K562 (cell line): ENCODE data around the gene AGFG1. TPM values are rescaled to one million over a fixed set of nuclear protein-coding genes. Genes with fewer than 3 reads are reported as not detected.

Source experiments
- ATAC-seq: fragments of 200-7000 bp; cut with Tn5 transposase; 3 replicates; pipeline ENCODE4 v1.9.1; 2020; ENCODE audit warnings: moderate library complexity
- BruUV-seq: library from RNA; stranded (reverse); fragments of 400-500 nt; replicated peaks from 2 replicates; lab custom pipeline; 2021; lab: Mats Ljungman, UMichigan
- CTCF ChIA-PET: fragments of 300-600 bp; formaldehyde crosslinking; extraction: SDS; loops from one replicate; lab custom pipeline; 2021; ENCODE audit warnings: low intra/inter-chr PET ratio; lab: Yijun Ruan, JAX
- POLR2A ChIA-PET: fragments of 300-600, 350-650 bp; sonication (Branson Sonifier 250); formaldehyde crosslinking; extraction: SDS; loops from one replicate; lab custom pipeline; 2021; ENCODE audit warnings: antibody characterized with exemption, inconsistent platforms; lab: Yijun Ruan, JAX
- DNase-seq, 4 experiments: peaks; one replicate each; pipeline versions ENCODE4 v3.0.0 to v3.0.0-alpha.2; 2011 to 2018; ENCODE audit warnings: low spot score in 3 of 4, mixed read lengths in 3 of 4; ENCODE audit errors: extremely low read depth in 1 of 4
- FAIRE-seq: peaks from 2 replicates; lab custom pipeline; 2011; peaks lifted over from hg19 to GRCh38; lab: Jason Lieb, UNC
- H2AFZ ChIP-seq: 2 replicates; pipeline ENCODE4 v1.6.0; 2011; ENCODE audit warnings: low read depth, low read length, control low read depth, inconsistent platforms
- H3K27ac ChIP-seq: fragments of 200-600 bp; 3 replicates; pipeline ENCODE4 v1.8.0; 2011; ENCODE audit warnings: low read depth, mild to moderate bottlenecking, control low read depth, inconsistent platforms, low read length, moderate library complexity, mixed read lengths; ENCODE audit errors: extremely low read depth
- H3K27me3 ChIP-seq, 2 experiments: fragments of 300-600 bp in 1 of 2; 2 replicates in 1 of 2; 3 replicates in 1 of 2; pipeline versions ENCODE4 v1.6.0 to v1.8.0; 2011; ENCODE audit warnings: inconsistent platforms in 2 of 2, low read length in 2 of 2, mild to moderate bottlenecking in 1 of 2, mixed read lengths in 1 of 2, moderate library complexity in 1 of 2; ENCODE audit not compliant: control insufficient read depth in 2 of 2, insufficient read depth in 2 of 2
- H3K36me3 ChIP-seq: fragments of 300-600 bp; 3 replicates; pipeline ENCODE4 v1.8.0; 2011; ENCODE audit warnings: mild to moderate bottlenecking, low read length, inconsistent platforms; ENCODE audit not compliant: control insufficient read depth, insufficient read depth
- H3K4me1 ChIP-seq, 2 experiments: fragments of 200-600 bp in 1 of 2; replicated peaks in 1 of 2; 2 replicates in 1 of 2; 3 replicates in 1 of 2; pipeline versions ENCODE4 v1.5.1 to v1.8.0; 2011; ENCODE audit warnings: inconsistent platforms in 2 of 2, low read length in 2 of 2, mild to moderate bottlenecking in 1 of 2, mixed read lengths in 1 of 2, moderate library complexity in 1 of 2; ENCODE audit not compliant: control insufficient read depth in 2 of 2, insufficient read depth in 2 of 2
- H3K4me2 ChIP-seq: 2 replicates; pipeline ENCODE4 v1.6.1; 2011; ENCODE audit warnings: low read length, control low read depth, inconsistent platforms, mixed read lengths; ENCODE audit not compliant: insufficient read depth
- H3K4me3 ChIP-seq: fragments of 200-600 bp; sonication (generic), shearing (Covaris generic); 2 replicates; pipeline ENCODE4 v1.5.1; 2016; ENCODE audit warnings: control low read depth, inconsistent platforms
- H3K79me2 ChIP-seq: fragments of 200-600 bp; 3 replicates; pipeline ENCODE4 v1.8.0; 2011; ENCODE audit warnings: low read length, inconsistent platforms; ENCODE audit not compliant: control insufficient read depth, insufficient read depth
- H3K9ac ChIP-seq, 2 experiments: 2 replicates each; pipeline versions ENCODE4 v1.6.0 to v1.6.1; 2011; ENCODE audit warnings: low read depth in 2 of 2, low read length in 2 of 2, control low read depth in 1 of 2, inconsistent platforms in 1 of 2, mild to moderate bottlenecking in 1 of 2, mixed read lengths in 1 of 2; ENCODE audit not compliant: insufficient read depth in 1 of 2
- H3K9me1 ChIP-seq: one replicate; pipeline ENCODE4 v1.6.0; 2011; ENCODE audit warnings: inconsistent platforms, mild to moderate bottlenecking, low read length, moderate library complexity; ENCODE audit not compliant: control insufficient read depth, insufficient read depth
- H3K9me3 ChIP-seq: replicated peaks from 2 replicates; pipeline ENCODE4 v1.5.1; 2011; ENCODE audit warnings: low read depth, low read length, inconsistent platforms; ENCODE audit not compliant: control insufficient read depth, insufficient read depth
- H4K20me1 ChIP-seq: replicated peaks from 2 replicates; pipeline ENCODE4 v1.6.1; 2011; ENCODE audit warnings: low read length, inconsistent platforms, mixed read lengths; ENCODE audit not compliant: control insufficient read depth, insufficient read depth
- ATF7 ChIP-seq: fragments of 450-650 bp; IDR thresholded peaks from 2 replicates; pipeline ENCODE4 v1.7.1; 2014; ENCODE audit warnings: mild to moderate bottlenecking, moderate library complexity
- DACH1 ChIP-seq: fragments of 450-650 bp; IDR thresholded peaks from 2 replicates; pipeline ENCODE4 v1.6.1; 2018; ENCODE audit not compliant: partially characterized antibody
- SAP30 ChIP-seq: fragments of 200-600 bp; sonication (generic); IDR thresholded peaks from 2 replicates; pipeline ENCODE4 v1.6.1; 2012; ENCODE audit warnings: borderline replicate concordance, low read depth, mild to moderate bottlenecking, moderate library complexity, low read length, control low read depth, inconsistent platforms; ENCODE audit not compliant: insufficient read depth, poor library complexity, severe bottlenecking
- SOX6 ChIP-seq: fragments of 450-650 bp; IDR thresholded peaks from 2 replicates; pipeline ENCODE4 v1.6.1; 2014; ENCODE audit warnings: mild to moderate bottlenecking
- STAG1 ChIP-seq: sonication (generic); formaldehyde crosslinking; IDR thresholded peaks from 2 replicates; pipeline ENCODE4 v1.5.0; 2020; ENCODE audit warnings: missing genetic modification reagents, borderline replicate concordance
- ZNF224 ChIP-seq: sonication (generic); formaldehyde crosslinking; IDR thresholded peaks from 2 replicates; pipeline ENCODE4 v1.8.0; 2022; ENCODE audit warnings: mild to moderate bottlenecking, missing genetic modification reagents
- ZNF239 ChIP-seq: fragments of 250-450 bp; sonication (Bioruptor Pico); IDR thresholded peaks from 2 replicates; pipeline ENCODE4 v1.4.0; 2020; ENCODE audit warnings: mild to moderate bottlenecking
- WGBS: fragments of 100-300 bp; shearing (Covaris generic); methylation state at CpG from one replicate; pipeline ENCODE4 v1.1.6; 2016; ENCODE audit warnings: low coverage, mixed read lengths; ENCODE audit not compliant: insufficient coverage; ENCODE audit errors: missing lambda C conversion rate; 5-methylcytosine and 5-hydroxymethylcytosine counted together
- in situ Hi-C: fragments of 300-500 bp; cut with MboI; formaldehyde crosslinking; loops from 4 replicates; pipeline ENCODE4 v1.15.0; 2018; ENCODE audit warnings: inconsistent platforms, mixed read lengths
- intact Hi-C: fragments of 100-400 bp; cut with micrococcal nuclease; formaldehyde crosslinking; loops from 2 replicates; pipeline ENCODE4 v1.14.2; 2022
- polyA plus RNA-seq, 8 experiments: library from polyadenylated mRNA; depleted of rRNA in 4 of 8; stranded (reverse) in 5 of 8; unstranded in 3 of 8; fragments of >200 nt; fragmentation: Nextera tagmentation in 2 of 8; fragmentation: Illumina TruSeq in 1 of 8; extraction: Ambion mirVana in 2 of 8; extraction: Trizol in 1 of 8; gene quantifications; 2 replicates each; pipeline versions ENCODE4 v1.2.1 to v1.2.3, GENCODE V29; 2011 to 2014; ENCODE audit warnings: inconsistent platforms in 1 of 8, missing spikeins in 1 of 8
- total RNA-seq, 7 experiments: library from RNA; depleted of rRNA in 6 of 7; stranded (reverse); fragments of >200 nt in 6 of 7; fragmentation: Illumina TruSeq in 2 of 7; extraction: Trizol in 2 of 7; gene quantifications; 2 replicates each; pipeline versions ENCODE4 v1.2.1 to v1.2.3, GENCODE V29; 2011 to 2021; ENCODE audit warnings: low replicate concordance in 1 of 7
- TF ChIP-seq, protein P1 (sequence below): fragments of 250-450 bp; sonication (Bioruptor Pico); IDR thresholded peaks from 2 replicates; pipeline ENCODE4 v1.8.0; 2021; ENCODE audit warnings: moderate library complexity, mild to moderate bottlenecking, inconsistent platforms
- TF ChIP-seq, protein P2 (sequence below): sonication (generic); formaldehyde crosslinking; IDR thresholded peaks from 2 replicates; pipeline ENCODE4 v1.8.1; 2022; ENCODE audit warnings: missing genetic modification reagents
- TF ChIP-seq, protein P3 (sequence below): fragments of 250-450 bp; sonication (Bioruptor Pico); IDR thresholded peaks from 2 replicates; pipeline ENCODE4 v1.4.0; 2020; ENCODE audit warnings: mild to moderate bottlenecking, moderate library complexity
- TF ChIP-seq, protein P4 (sequence below): fragments of 450-650 bp; conservative IDR thresholded peaks from 2 replicates; pipeline ENCODE4 v1.6.1; 2016; ENCODE audit warnings: missing genetic modification characterization, low read depth, mild to moderate bottlenecking, missing compliant biosample characterization, moderate library complexity

The AGFG1 gene
- total and polyA plus RNA-seq, 9 of the 15 experiments (the other 6 are each of a cell fraction or from before 2014, with no cell fraction given): 11.2 to 97.5 (median 36.0) TPM

DNA sequence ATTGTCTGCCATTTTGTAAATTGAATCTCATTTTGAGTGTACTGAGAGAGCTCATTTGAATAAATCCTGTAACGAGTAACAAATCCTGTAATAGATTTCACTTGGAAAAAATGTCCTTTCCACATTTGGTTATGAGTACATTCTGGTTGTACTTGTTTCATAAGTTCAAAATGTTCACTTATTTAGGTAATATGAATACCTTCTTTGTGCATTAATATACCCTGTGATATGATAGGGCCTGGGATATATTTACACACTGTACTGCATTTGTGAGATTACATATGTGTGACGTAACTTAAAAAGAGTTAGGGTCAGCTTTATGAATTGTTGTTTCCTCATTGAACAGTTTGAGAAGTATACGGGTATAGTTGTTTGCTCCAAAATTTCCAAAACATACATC, 16.1 kb downstream of the AGFG1 start:
- ATAC-seq (no peak), DNase-seq (no peak)
- H3K9me3 ChIP-seq: no peaks in the 10 kb centered on the region
- no peaks in the 10 kb centered on the region for H3K4me1 ChIP-seq
- in situ Hi-C loops: no loop called here
- peaks cover 4% of the 10 kb centered on the region; the same call in 2 of the 3 replicates for H3K36me3 ChIP-seq
- H3K27ac ChIP-seq: no peak overlapping the region
- H3K27me3 ChIP-seq: no peaks in the 10 kb centered on the region
- peaks cover 88% of the 10 kb centered on the region for H3K79me2 ChIP-seq
- H3K4me2 ChIP-seq: no peak overlapping the region
- no TSS peak for BruUV-seq
- H2AFZ ChIP-seq: no peak overlapping the region
- POLR2A ChIA-PET: interaction anchor here (1.7 to 1.8 kb wide), 2 partner anchors 15 to 22 kb away, joined by 3 to 4 read pairs; no protein-coding TSS in a partner anchor
- H3K4me3 ChIP-seq: no peak overlapping the region
- H3K9ac ChIP-seq: no peak overlapping the region
- H4K20me1 ChIP-seq: no peaks in the 10 kb centered on the region
- no peak for TF ChIP-seq ATF7
- no peak for TF ChIP-seq SOX6
- no peak for TF ChIP-seq DACH1
- TF ChIP-seq ZNF224: no peak
- no peak for TF ChIP-seq STAG1 (CRISPR knock-in tag)
- TF ChIP-seq, protein P1, sequence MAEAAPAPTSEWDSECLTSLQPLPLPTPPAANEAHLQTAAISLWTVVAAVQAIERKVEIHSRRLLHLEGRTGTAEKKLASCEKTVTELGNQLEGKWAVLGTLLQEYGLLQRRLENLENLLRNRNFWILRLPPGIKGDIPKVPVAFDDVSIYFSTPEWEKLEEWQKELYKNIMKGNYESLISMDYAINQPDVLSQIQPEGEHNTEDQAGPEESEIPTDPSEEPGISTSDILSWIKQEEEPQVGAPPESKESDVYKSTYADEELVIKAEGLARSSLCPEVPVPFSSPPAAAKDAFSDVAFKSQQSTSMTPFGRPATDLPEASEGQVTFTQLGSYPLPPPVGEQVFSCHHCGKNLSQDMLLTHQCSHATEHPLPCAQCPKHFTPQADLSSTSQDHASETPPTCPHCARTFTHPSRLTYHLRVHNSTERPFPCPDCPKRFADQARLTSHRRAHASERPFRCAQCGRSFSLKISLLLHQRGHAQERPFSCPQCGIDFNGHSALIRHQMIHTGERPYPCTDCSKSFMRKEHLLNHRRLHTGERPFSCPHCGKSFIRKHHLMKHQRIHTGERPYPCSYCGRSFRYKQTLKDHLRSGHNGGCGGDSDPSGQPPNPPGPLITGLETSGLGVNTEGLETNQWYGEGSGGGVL (CRISPR knock-in tag): no peak
- TF ChIP-seq ZNF239 (CRISPR knock-in tag): no peak
- TF ChIP-seq, protein P2, sequence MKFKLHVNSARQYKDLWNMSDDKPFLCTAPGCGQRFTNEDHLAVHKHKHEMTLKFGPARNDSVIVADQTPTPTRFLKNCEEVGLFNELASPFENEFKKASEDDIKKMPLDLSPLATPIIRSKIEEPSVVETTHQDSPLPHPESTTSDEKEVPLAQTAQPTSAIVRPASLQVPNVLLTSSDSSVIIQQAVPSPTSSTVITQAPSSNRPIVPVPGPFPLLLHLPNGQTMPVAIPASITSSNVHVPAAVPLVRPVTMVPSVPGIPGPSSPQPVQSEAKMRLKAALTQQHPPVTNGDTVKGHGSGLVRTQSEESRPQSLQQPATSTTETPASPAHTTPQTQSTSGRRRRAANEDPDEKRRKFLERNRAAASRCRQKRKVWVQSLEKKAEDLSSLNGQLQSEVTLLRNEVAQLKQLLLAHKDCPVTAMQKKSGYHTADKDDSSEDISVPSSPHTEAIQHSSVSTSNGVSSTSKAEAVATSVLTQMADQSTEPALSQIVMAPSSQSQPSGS (CRISPR knock-in tag): no peak
- TF ChIP-seq SAP30: no peak
- TF ChIP-seq, protein P3, sequence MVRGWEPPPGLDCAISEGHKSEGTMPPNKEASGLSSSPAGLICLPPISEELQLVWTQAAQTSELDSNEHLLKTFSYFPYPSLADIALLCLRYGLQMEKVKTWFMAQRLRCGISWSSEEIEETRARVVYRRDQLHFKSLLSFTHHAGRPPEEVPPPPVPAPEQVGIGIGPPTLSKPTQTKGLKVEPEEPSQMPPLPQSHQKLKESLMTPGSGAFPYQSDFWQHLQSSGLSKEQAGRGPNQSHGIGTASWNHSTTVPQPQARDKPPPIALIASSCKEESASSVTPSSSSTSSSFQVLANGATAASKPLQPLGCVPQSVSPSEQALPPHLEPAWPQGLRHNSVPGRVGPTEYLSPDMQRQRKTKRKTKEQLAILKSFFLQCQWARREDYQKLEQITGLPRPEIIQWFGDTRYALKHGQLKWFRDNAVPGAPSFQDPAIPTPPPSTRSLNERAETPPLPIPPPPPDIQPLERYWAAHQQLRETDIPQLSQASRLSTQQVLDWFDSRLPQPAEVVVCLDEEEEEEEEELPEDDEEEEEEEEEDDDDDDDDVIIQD (CRISPR knock-in tag): no peak
- TF ChIP-seq, protein P4, sequence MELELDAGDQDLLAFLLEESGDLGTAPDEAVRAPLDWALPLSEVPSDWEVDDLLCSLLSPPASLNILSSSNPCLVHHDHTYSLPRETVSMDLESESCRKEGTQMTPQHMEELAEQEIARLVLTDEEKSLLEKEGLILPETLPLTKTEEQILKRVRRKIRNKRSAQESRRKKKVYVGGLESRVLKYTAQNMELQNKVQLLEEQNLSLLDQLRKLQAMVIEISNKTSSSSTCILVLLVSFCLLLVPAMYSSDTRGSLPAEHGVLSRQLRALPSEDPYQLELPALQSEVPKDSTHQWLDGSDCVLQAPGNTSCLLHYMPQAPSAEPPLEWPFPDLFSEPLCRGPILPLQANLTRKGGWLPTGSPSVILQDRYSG (tag): no peak
- TF ChIP-seq, all 486 proteins: peak for 0
- H3K9me1 ChIP-seq: no peaks in the 10 kb centered on the region
- CTCF ChIA-PET: no interaction called here
- intact Hi-C loops: no loop called here
- FAIRE-seq: no peak
- 83% methylated on average over 3 of the region's 3 CpGs for WGBS
